Measurements from ENCODE around the gene RBFOX2. TPM values are rescaled to one million over a fixed set of nuclear protein-coding genes. Genes with fewer than 3 reads are reported as not detected.

RBFOX2 gene
- total and polyA plus RNA-seq, 8 donors, result 12.9 to 33.7 (median 16.7) TPM

- TF ChIP-seq CTCF (IDR thresholded peaks at IDR 0.05), result no peak
- Histone ChIP-seq H3K27me3 (no peaks in the 10 kb centered on the region), H3K36me3 (peaks cover 0 to 10% (median 0%) of the 10 kb centered on the region in 3 donors), H3K27ac (no peak overlapping the region), H3K9me3 (no peaks in the 10 kb centered on the region), H3K4me3 (no peak overlapping the region), H3K4me1 (peaks cover 0 to 4% (median 0%) of the 10 kb centered on the region in 3 donors)
- no peak for ATAC-seq
- no peak for DNase-seq
- intact Hi-C loops (cut with DNase I), result no loop called here
- FAIRE-seq, result no peak
- 90 to 91% methylated on average over 4 of the region's 4 CpGs for WGBS, 2 donors
Observed at GRCh38 chr22:35777335-35777975, 251.2 kb downstream of the RBFOX2 start.

DNA sequence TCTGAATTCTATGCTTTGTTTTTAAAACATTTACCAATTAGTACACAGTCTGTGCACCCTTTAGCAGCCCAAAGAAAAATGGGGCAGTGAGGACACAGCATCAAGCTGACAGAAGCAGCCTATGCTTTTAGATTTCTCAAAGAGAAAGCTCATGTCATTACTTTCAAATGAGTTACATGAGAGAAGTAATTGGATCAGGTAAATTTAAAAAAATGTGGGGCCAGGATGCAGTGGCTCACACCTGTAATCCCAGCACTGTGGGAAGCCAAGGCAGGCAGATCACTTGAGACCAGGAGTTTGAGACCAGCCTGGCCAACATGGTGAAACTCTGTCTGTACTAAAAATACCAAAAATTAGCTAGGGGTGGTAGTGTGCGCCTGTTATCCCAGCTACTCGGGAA lies 253.3 kb downstream of the RBFOX2 start:
- no peak for TF ChIP-seq CTCF (IDR thresholded peaks at IDR 0.05)
- ATAC-seq (no peak), DNase-seq (no peak), FAIRE-seq (no peak)
- Histone ChIP-seq H3K27ac (no peak overlapping the region), H3K27me3 (no peaks in the 10 kb centered on the region), H3K9me3 (no peaks in the 10 kb centered on the region), H3K4me3 (no peak overlapping the region), H3K4me1 (peaks cover 0 to 4% (median 0%) of the 10 kb centered on the region in 3 donors), H3K36me3 (no peaks in the 10 kb centered on the region)
- 92 to 98% methylated on average over 2 of the region's 2 CpGs for WGBS, 2 donors
- intact Hi-C loops (cut with DNase I), result no loop called here

DNA sequence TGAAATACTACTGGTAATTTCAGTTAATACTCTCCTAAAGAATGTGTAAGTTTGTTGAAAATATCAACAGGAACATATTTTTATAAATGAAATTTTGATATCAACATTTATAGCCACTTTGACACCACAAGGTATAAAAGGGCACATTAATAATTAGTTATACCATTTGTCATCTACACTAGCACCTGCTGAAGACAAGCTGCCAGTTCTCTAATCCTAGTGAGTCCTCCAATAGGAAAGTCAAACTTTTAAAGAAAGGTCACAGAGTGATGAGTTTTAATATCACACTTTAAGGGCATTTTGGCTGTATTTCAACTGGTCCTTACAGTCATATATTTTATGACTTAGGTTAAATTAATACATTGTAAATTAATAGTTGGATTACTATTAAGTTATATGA lies 258.6 kb downstream of the RBFOX2 start:
- no peak for FAIRE-seq
- DNase-seq, result no peak
- TF ChIP-seq CTCF (IDR thresholded peaks at IDR 0.05), result no peak
- H3K36me3 ChIP-seq, result no peaks in the 10 kb centered on the region
- no peaks in the 10 kb centered on the region for H3K4me1 ChIP-seq
- H3K4me3 ChIP-seq, result no peak overlapping the region
- no peaks in the 10 kb centered on the region for H3K9me3 ChIP-seq
- H3K27me3 ChIP-seq, result no peaks in the 10 kb centered on the region
- no peak for ATAC-seq
- intact Hi-C loops (cut with DNase I), result no loop called here
- H3K27ac ChIP-seq, result no peak overlapping the region

- no peak for DNase-seq
- peak in 1 of 4 donors; percentile 22 for ATAC-seq
- intact Hi-C loops (cut with DNase I), result no loop called here
- no peak overlapping the region for H3K4me3 ChIP-seq
- FAIRE-seq, result no peak
- no peaks in the 10 kb centered on the region for H3K9me3 ChIP-seq
- TF ChIP-seq CTCF (IDR thresholded peaks at IDR 0.05), result no peak
- 89 to 90% methylated on average over 10 of the region's 10 CpGs for WGBS, 2 donors
- H3K27me3 ChIP-seq, result no peaks in the 10 kb centered on the region
- H3K36me3 ChIP-seq, result no peaks in the 10 kb centered on the region
- H3K4me1 ChIP-seq, result no peaks in the 10 kb centered on the region
- no peak overlapping the region for H3K27ac ChIP-seq
Observed at GRCh38 chr22:35766654-35767580, 261.7 kb downstream of the RBFOX2 start.

Data from pancreas (tissue), 10 donors.